NCI-H2029 treated with DMSO at 0.1 percent for 48 hours (cell line): ENCODE data around the gene TRMU.
"Not testable (repeated sequence)": the region's sequence is repeated elsewhere in the genome, so short reads cannot be mapped to it uniquely, and the experiment has no call there.

Experiments
- DNase-seq: peaks from one replicate; lab custom pipeline; 2025; lab: John Stamatoyannopoulos, UW

The TRMU gene

GRCh38 chr22:46303347-46303965 lies 32.1 kb upstream of the TRMU start:
- no peak for DNase-seq

- no peak for DNase-seq
Measured at GRCh38 chr22:46308283-46308988, 27.1 kb upstream of the TRMU start.

DNA sequence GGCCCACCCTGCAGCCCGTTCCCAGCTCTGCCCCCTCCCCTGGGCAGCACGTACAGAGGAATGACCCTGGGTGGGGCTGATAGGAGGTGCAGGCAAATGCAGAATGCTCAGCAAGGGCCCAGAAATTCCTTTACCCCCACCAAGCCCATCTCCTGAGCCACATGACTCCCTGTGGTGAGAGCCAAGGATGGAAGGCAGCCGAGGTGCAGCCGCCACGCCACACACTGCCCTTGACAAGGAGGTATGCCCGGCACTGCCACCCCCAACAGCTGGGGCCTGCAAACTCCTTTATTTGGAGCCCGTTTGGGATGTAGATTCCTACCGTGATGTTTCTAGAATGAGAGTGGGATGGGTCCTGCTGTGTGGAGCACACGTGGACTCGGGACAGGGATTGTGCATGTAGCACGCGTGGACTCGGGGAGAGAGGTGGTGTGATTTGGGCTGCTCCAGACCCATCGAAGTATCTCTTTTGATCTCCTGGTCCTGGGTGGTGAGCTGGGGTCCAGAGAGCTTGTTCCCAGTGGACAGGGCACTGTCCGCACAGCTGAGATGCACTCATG lies 25.9 kb upstream of the TRMU start:
- DNase-seq, result no peak

DNA sequence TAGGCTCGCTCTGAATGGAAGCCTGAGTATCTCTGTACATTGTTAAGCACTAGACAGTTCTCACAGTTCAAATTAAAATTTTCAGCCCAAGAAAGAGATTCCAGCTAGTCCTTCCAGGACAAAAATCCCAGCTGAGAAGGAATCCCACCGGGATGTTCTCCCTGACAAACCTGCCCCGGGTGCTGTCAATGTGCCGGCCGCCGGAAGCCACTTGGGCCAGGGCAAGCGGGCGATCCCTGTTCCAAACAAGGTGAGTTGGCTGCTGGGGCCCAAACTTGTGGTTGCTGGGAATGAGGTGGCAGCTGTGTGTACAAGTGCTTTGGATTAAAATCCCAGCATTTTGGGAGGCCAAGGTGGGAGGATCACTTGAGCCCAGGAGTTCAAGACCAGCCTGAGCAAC lies 23.5 kb upstream of the TRMU start:
- no peak for DNase-seq

DNA sequence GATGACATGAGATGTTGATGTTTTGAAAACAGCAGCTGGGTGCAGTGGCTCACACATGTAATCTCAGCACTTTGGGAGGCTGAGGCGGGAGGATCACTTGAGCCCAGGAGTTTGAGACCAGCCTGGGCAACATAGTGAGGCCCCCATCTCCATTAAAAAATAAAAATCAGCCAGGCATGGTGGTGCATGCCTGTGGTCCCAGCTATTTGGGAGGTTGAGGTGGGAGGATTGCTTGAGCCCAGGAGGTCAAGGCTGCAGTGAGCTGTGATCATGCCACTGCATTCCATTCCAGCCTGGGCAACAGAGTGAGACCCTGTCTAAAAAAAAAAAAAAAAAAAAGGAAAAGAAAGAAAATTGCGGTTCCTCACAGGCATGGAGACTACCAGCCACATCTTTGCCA lies 22.7 kb upstream of the TRMU start:
- not testable (repeated sequence) for DNase-seq

DNA sequence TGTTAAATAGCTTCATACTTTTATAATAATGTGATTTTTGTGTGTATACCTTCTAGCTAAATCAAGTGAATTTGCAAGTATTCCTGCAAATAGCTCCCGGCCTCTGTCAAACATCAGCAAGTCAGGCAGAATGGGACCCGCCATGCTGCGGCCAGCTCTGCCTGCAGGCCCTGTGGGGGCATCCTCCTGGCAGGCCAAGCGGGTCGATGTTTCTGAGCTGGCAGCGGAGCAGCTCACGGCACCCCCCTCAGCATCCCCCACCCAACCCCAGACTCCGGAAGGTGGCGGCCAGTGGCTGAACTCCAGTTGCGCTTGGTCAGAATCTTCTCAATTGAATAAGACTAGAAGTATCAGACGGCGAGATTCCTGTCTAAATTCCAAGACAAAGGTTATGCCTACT lies 19.5 kb upstream of the TRMU start:
- DNase-seq, result no peak

DNA sequence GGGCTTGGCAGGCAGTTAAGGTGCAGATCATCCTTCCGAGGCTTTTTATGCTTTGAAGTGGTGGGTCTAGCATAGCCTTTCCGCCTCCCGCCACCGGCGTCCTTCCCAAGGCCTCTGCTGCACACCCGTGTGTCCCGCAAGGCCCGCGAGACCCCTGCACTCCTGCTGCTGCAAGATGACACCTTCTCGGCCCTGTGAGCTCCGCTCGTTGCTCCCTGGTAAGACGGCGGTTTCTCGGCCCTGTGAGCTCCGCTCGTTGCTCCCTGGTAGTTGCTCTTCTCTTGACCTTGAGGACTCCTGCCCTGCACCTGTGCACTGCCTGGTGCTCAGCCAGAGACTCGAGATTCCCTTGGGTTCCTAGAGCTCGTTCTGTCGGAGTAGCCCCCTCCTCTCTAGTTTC lies 17.9 kb upstream of the TRMU start:
- no peak for DNase-seq

DNA sequence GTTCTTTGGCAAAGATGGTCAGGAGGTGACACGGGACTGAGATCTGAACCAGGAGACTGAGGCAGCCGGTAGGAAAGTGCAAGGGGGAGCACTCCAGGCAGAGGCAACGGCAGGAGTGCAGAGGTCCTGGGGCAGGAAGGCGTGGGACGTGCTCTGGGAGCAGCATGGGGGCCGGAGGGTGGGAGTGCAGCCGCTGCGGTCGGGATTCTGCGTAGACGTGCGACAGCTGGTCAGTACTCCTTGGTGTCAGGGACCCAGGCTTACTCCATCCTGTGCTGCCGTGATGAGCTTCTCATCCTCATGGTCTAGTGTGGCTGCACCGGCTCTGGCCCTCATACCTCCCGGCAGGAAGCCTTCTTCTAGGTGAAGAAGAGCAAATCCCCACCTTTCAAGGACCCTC lies 16.9 kb upstream of the TRMU start:
- no peak for DNase-seq

DNA sequence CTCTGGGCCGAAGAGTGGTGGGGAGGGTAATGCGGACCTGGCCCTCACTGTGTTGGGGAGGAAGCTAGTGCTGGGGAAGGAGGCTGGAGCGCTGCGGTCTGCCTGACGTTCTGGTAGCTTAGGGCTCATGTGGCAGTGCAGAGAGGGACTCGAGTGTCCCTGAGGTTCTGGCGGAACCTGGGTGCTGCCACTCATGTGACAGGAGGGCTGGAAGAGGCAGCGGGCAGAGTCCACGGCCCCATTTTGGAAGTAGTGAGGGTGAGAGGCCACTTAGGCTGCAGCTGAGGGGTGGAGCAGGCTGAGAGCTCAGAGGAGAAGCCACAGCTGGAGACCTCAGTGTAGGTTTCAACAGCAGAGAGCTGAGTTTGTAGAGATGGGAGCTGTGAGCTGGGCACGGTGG lies 16.2 kb upstream of the TRMU start:
- DNase-seq, result no peak

GRCh38 chr22:46320166-46320710 lies 15.3 kb upstream of the TRMU start:
- no peak for DNase-seq

DNA sequence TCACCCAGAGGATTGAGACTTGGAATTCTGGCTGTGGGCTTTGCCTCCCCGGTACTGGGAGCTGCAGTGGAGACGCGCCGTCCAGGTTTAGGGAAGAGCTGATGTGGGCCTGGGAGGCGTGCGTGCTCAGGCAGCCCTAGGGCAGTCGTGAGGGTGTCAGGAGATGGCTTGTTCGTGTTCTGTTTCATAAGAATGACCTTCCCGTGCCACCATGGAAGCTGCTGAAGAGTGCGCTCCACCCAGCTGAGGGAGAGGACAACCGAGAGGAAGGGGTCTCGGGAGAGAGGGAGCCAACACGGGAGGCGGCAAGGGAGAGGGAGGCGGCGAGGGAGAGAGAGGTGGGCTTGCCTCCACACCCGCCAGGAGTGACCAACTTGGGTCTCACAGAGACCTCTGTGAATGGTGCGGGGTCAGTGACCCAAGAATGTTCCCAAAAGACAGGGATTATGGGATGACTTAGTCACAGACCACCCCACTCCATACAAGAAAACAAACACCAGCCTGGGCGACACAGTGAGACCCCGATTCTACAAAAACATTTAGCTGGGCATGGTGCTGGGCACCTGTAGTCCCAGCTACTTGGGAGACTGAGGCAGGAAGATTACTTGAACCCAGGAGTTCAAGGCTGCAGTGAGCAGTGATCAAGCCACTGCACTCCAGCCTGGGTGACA lies 14.7 kb upstream of the TRMU start:
- DNase-seq, result no peak

- no peak for DNase-seq
Measured at GRCh38 chr22:46322711-46323110, 12.8 kb upstream of the TRMU start.

DNA sequence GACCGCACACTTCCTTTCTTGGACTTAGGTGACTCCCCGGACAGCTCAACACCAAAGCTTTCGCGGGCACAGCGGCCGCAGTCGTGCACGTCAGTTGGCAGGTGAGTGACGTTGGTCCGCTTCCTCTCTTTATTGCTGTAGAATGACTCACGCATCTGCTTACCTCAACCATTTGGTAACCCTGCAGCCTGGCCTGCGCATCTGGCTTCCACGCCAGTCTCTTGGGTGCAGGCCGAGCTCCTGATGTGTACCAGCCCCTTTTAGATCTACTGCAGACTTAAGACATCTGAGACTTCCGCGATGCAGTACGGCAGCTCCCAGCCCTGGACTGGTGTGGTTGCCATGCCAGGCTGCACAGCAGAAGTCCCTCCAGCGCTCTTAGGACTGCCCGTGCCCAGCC lies 12.4 kb upstream of the TRMU start:
- no peak for DNase-seq

- DNase-seq, result no peak
Measured at GRCh38 chr22:46326066-46326680, 9.3 kb upstream of the TRMU start.

- no peak for DNase-seq
Measured at GRCh38 chr22:46327691-46328465, 7.6 kb upstream of the TRMU start.

DNA sequence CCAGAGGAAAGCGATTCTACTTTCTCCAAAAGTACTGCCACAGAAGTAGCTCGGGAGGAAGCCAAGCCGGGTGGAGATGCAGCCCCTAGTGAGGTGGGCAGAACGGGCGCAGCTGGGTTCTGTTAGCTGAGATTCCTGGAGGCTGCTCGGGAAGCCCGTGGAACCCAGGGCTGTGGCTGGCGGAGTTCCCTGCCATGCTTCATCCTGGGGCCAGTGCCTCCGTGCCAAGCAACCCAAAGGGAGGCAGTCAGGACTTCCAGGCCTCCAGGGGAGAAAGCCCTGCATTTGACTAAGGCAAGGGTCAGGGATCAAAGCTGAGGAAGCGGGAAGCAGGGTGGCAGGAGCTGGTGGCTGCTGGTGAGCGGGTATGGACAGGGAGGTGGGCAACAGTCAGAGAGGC lies 6.7 kb upstream of the TRMU start:
- DNase-seq, result no peak

DNA sequence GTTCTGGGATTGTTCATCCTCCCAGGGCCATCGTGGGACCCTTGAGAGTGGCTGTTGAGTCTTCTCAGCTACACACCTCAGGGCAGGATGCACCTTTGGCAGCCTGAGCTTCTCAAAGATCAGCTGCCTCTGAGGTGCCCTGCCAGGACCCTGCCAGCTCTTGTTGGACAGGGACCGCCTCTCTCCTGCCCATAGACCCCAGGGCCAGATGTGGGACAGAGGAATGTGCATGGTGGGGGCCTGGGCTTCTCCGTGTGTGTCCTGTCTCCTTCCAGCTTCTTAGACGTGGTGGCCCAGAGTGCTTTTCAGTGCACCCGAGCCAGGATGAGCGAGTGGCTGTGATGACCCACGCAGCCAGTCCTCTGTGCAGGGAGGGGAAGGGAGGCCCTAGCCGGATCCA lies 5.9 kb upstream of the TRMU start:
- no peak for DNase-seq

GRCh38 chr22:46330426-46330825 lies 5.1 kb upstream of the TRMU start:
- DNase-seq, result no peak

GRCh38 chr22:46331496-46331895 lies 4.0 kb upstream of the TRMU start:
- DNase-seq, result no peak

DNA sequence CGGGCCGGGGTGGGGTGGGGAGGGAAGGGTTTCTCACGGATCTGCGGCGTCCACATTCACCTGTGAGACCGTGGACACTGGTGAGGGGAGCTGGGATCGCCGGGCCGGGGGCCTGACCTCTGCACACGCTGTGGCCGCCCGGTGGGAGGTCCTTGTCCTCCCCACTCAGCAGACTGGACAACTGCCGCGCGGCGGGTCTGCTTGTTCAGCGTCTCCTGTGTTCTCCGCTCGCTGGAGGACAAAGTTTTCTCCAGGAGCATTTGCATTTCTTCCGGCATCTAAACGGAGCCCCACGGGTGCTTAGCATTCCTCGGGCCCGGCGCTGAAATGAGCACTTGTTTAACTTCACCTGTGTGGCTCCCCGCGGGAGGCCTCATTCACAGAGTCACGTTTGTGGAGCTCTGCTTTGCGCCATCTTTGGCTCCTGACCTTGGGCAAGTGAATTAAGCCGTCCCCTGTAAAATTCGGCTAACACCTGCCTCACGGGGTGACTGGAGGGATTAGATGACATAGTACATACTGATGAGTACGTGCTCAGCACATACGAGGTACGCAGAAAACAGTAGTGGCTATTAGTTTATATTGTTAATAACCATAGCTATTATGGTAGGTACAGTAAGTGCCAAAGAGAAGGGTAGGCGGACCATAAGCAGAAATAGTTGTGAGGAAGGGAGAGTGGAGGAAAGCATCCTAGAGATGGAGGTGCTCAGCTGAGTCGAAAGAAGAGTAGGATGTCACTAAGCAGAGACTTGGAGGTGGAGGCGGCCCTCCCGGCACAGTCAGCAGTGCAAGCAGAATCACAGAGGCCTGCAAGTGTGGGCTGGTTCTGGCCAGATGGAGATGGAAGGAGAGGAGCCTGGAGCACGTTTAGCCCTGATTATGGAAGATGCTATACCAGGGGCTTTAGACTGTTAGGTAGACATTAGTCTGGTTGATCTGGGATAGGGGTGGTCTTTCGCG lies 885 bp downstream of the TRMU start:
- DNase-seq, result no peak

- DNase-seq, result no peak
Measured at GRCh38 chr22:46337870-46338269, 2.4 kb downstream of the TRMU start.
